ENCODE results near the gene OR13A1. TPM values are rescaled to one million over a fixed set of nuclear protein-coding genes. Genes with fewer than 3 reads are reported as not detected.

OR13A1 gene
- total RNA-seq, 2 donors from 2014 or later: not detected

Other genes with a start within 250 kb of the OR13A1 start
- 1 to 10 TPM; 1.5 to 4.0 TPM for gene ALOX5, start 58.6 kb upstream of the OR13A1 start, total RNA-seq

Data from activated T-cell treated with anti-CD3 and anti-CD28 coated beads, Interleukin-2, amount 50 U/mL, for 72 hours (primary cell).